NCI-H82 (cell line): ENCODE measurements around the gene NFATC4.
A peak's percentile ranks its signal among the peaks of the same experiment; 100 is the strongest.

Source experiments
- DNase-seq: peaks from one replicate; lab custom pipeline; 2025; lab: John Stamatoyannopoulos, UW

The NFATC4 gene

GRCh38 chr14:24389226-24389848, 21.4 kb downstream of the NFATC4 start:
- DNase-seq: no peak

DNA sequence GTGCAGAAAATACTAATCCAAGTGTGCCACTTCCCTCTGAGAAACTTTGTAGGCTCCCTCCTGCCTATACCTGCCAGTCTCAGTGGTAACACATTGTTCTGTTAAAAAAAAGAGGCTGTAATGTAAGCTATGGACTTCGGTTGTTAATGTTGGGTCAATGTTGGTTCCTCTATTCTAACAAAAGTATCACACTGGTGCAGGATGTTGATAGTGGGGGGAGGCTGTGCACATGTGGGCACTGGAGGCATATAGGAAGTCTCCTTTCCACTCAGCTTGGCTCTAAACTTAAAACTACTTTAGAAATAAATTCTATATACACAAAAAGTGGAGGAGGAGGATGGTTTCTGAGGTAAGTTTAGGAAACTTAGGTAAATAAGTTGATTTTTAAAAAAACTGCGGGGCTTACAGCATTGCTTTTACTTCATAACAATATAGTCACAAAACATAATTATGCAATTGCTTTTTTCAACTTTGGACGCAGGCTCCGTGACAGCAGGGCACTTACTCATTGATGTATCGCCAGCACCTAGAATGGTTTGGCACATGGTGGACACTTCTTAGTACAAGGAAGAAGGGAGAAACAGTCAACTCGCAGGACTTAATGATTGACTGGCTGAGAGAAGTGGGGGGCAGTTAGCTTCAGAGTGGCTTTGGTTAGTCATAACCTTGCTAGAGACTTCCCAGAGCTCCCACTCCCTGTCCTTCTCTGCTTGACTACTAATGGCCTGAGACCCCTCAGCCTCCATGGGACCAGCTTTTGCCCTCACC, 22.9 kb downstream of the NFATC4 start:
- no peak for DNase-seq

DNA sequence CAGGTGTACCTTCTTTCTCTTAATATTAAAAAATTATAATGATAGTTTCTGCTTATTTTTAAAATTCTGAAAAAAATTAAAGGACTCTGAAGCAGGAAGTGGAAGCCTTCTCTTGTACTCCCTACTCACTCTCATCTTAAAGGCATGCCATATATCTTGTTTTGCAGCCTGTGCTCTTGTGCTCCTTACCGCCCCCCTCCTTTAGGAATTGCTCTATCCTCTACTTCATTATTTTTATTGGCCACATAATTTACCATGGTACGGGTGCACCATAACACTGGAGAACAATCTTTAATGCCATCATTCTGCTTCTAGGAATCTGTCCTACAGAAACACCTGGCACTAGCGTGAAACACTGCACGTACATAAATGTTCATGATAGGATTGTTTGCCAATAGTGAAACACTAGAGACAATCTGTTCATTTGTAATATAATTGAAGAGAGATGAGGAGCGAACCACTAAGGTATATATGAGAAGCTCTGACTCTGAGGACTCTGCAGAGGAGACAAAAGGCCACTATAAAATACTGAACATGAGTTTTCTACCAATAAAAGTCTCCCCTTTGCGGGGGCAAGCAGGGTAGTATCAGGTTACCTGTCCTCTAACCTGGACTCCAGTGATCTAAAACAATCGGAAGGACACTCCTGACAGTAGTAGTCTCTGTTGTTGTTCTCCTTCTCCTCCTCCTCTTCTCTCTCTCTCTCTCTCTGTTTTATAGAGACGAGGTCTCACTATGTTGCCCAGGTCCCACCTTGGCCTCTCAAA, 24.5 kb downstream of the NFATC4 start:
- no peak for DNase-seq

GRCh38 chr14:24394275-24394674, 26.3 kb downstream of the NFATC4 start:
- DNase-seq: no peak

GRCh38 chr14:24395609-24396582, 27.9 kb downstream of the NFATC4 start:
- DNase-seq: no peak

DNA sequence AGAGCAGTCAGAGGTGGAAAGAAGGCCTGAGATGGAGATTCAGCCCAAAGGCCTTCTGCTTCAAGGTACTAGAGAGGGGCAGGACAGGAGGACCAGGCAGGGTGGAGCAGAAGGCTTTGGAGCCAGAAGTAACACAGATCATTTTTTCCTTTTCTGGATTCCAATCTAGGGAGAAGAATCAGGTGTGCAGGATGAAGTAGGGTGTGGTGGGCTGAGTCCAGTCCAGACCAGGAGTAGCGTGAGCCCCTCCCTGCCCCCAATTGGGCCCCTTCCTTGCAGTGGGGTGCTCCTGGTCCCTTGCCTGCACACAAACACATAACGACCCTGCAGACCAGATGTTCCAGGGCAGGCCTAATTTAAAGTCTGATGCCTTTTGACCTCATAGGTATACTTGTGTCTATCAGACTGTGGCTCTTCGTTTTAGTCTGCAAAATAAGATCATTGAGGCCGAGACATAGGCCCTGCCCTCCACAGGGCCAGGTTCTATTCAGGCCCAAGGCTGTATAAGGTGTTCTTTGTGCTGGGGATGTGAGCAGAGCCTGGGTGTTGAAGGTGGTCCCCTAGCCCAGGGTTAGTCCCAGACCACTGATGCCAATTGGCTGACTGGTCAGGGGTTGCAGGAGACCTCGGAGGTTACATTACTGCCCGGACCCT, 29.8 kb downstream of the NFATC4 start:
- DNase-seq: no peak

DNA sequence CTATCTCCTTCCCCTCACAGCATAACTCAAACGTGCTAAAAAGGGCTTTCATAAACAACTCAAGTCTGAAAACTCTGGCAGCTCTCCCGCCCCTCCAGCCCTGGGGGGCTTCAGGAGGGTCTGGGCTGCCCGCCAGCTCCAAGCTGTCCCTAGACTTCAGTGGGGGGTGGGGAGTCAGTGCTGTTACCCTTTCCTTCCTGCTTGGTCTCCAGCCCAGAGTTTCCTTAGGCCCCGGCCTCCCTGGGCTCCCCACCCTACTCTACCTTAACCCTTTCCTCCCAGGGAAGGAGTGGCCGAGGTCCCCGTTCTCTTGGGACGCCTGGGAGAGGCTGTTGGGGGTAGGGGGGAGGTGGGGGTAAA, 30.3 kb downstream of the NFATC4 start:
- DNase-seq: peak; percentile 42

DNA sequence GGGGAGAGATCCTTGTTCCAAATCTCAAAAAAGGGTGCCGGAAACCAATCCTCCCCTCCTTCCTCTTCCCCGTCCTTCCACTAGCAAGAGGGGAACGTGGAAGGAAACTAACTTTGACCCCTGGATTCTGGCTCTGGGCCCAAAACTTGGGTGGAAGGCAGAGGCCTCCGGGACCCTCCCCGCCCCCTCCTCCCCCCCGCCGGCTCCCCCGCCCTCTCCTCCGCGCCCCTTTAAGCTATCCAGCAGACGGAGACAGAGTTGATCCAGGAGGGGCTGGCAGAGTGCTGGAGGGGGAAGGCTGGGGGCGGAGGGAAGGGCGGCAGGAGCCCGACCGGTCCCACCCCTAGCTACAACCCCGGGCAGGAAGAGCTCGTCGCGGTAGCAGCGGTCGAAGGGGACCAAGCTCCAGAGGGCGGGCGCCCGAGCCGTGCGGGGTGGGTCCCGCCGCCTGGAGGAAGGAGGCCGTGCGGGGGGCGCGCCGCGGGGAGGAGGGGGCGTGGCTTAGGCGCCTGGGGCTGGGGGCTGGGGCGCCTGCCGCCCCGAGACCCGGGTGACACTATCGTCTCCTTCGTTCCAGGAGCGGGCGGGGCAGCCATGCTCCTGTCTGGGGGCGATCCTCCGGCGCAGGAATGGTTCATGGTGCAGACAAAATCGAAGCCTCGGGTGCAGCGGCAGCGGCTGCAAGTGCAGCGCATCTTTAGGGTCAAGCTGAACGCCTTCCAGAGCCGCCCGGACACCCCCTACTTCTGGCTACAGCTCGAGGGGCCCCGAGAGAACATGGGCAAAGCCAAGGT, 30.9 kb downstream of the NFATC4 start, which contains the start of gene NYNRIN:
Gene NYNRIN (plus strand): TSS at position 351 of the 794 bp plus-strand sequence. CDS start 244 bp downstream, at position 595.
- DNase-seq: peak; percentile 84

GRCh38 chr14:24399447-24399822, 31.5 kb downstream of the NFATC4 start:
- DNase-seq: no peak

DNA sequence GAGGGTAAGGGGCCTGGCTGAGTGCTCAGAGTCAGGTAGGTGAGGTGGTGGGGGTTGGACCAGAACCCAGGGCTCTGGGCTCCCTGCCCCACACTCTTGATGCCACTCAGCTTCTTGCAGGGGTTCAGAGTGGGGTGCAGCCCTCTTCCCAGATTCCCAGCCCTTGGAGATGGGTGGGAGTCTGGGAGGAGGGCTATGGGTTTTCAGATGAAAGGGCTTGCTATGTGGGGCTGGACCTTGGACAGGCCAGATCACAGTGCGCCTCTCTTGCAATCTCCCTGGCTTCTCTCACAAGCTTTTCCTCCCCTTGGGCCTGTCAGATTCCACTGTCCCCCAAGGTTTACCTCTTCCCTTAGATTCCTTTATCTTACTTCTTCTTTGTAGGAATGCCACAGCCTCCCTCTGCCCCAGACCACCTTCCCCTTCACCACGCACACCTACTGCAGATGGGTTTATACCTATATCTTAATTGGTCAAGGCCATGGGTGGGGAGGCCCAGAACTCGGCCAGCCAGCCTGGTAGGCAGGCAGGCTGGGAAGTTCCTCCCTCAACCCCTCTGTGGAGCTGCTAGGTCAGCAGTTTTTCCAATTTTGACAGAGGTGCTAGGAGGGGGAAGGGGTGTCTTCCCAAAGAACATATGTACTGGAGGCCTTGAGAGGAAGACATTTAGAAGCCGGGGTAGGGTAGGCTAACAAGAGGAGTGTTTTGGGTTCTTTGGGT, 32.2 kb downstream of the NFATC4 start:
- DNase-seq: no peak

DNA sequence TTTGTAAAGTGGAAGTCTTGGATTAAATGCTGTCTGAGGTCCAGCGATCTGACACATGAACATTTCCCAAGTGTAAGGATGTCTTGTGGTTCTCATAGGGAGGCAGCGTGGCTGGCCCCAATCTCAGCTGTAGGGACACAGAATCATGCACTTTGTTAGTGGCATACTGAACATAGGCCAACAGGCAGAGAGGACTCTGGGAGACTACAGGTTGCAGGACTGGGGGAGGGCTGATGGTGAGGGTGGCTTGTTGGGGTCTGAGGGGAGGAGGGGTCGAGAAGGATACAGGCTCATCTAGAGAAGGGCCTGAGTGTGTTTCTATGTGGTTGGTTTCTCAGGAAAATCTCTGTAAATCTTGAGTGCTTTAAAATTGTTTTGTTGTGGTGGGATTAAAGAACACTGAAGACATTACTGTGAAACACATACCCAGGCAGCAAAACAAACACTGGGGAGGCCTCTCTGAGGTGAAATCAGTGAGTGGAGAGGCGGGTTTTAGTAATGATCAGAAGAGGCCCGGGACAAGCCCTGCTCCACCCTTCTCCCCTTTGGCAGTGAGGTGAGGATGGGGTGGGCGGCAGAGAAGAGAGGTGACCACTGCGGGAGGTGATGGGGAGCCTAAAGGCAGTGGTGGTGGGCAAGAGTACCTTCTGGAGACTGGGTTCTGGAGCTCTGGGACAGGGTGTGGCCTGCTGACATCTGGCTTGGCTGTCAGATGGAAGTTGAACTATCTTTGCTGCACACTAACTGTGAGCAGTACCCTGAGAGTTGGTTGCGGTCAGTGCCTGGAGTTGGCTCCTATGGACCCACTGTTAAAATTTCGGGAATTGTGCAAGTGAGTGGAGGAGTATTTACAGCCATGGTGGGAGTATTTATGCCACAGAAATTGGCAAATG, 34.1 kb downstream of the NFATC4 start:
- no peak for DNase-seq

- DNase-seq: no peak
Measured at GRCh38 chr14:24403294-24403998, 35.5 kb downstream of the NFATC4 start.

DNA sequence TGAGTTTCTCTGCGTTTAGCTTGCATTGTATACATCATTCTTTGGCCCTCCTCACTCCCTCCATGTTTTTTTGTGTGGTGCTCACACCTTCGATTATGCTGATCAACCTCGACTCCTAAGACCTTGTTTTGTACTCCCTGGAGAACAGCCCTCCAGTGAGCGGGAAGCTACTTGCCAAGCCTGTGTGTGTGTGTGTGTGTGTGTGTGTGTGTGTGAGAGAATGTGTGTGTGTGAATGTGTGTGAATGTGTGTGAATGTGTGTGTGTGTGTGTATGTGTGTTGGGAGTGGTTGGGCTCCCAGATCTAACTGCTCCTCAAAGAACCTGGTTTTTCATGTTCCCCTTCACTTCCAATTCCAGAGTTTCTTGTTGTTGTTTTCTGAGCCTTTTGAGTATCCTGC, 36.8 kb downstream of the NFATC4 start:
- no peak for DNase-seq

DNA sequence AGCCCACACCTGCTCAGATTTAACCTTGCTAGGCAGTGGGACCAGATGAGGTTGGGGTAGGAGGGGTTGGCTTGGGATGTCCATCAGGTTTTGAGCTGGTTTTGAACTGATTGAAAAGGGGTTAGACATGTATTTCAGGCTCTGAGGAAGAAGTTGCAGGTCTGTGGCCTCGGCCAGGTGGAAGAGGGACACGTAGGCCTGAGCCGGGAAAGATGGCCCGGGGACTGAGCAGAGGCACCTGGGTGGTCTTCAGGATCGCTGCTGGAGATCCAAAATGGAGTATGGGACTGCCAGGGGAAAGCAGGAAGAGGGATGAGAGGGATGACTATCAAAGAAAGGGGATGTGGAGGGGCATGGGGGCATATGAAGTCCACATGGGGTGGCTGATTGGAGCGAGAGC, 38.4 kb downstream of the NFATC4 start:
- no peak for DNase-seq

DNA sequence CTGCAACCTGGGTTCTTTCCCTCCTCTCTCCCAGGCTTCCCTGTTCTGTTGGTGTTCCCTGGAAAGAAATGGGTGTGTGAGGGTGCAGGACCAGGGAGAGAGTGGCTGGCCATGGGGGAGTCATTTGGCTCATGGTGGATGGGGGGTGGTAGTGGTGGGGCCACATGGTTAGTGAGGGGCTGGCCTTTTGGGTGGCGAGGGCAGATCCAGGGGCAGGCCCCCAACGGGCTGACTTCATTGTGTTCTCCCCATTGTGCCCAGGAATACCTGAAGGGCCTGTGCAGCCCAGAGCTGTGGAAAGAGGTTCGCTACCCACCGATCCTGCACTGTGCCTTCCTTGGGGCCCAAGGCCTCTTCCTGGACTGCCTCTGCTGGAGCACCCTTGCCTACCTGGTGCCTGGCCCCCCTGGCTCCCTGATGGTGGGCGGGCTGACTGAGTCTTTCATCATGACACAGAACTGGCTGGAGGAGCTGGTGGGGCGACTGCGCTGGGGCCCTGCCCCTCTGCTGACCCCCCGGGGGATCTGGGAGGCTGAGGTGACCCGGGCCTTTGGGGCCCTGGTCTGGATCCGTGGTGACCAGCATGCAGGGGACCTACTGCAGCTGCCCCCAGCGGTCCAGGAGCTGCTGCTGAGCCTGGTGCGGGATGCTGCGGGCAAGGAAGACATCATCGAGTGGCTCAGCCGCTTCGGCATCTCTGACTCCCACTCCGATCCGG, 39.8 kb downstream of the NFATC4 start:
- no peak for DNase-seq

- no peak for DNase-seq
Measured at GRCh38 chr14:24408764-24409163, 40.8 kb downstream of the NFATC4 start.

- DNase-seq: no peak
Measured at GRCh38 chr14:24409192-24409591, 41.2 kb downstream of the NFATC4 start.
